Small intestine (tissue), 16 donors: ENCODE results near the gene PEX1. TPM values are rescaled to one million over a fixed set of nuclear protein-coding genes. Genes with fewer than 3 reads are reported as not detected.

Source experiments
- DNase-seq, 2 donors: peaks; one replicate each; pipeline versions ENCODE4 v3.0.0 to v3.0.0-alpha.2; 2013
- FAIRE-seq: peaks from 2 replicates; lab custom pipeline; 2012; peaks lifted over from hg19 to GRCh38; lab: Jason Lieb, UNC
- H3K27ac ChIP-seq, 3 donors: one replicate each; pipeline ENCODE4 v1.5.1; 2013; ENCODE audit warnings: low read length in 2 of 3, mild to moderate bottlenecking in 2 of 3, control low read depth in 1 of 3, inconsistent platforms in 1 of 3, low read depth in 1 of 3, moderate library complexity in 1 of 3
- H3K27me3 ChIP-seq, 3 donors: one replicate each; pipeline ENCODE4 v1.6.1; 2013; ENCODE audit warnings: low read length in 3 of 3, inconsistent platforms in 1 of 3; ENCODE audit not compliant: control insufficient read depth in 3 of 3, insufficient read depth in 3 of 3
- H3K36me3 ChIP-seq, 3 donors: one replicate each; pipeline ENCODE4 v1.6.1; 2013; ENCODE audit warnings: low read length in 3 of 3, inconsistent platforms in 1 of 3, low read depth in 1 of 3, mild to moderate bottlenecking in 1 of 3, moderate library complexity in 1 of 3; ENCODE audit not compliant: control insufficient read depth in 3 of 3, insufficient read depth in 2 of 3
- H3K4me1 ChIP-seq, 3 donors: one replicate each; pipeline ENCODE4 v1.6.1; 2013; ENCODE audit warnings: low read length in 2 of 3, inconsistent platforms in 1 of 3, low read depth in 1 of 3, mild to moderate bottlenecking in 1 of 3, moderate library complexity in 1 of 3; ENCODE audit not compliant: control insufficient read depth in 3 of 3, insufficient read depth in 2 of 3
- H3K4me3 ChIP-seq, 3 donors: one replicate each; pipeline ENCODE4 v1.5.1; 2013; ENCODE audit warnings: low read length in 3 of 3, control low read depth in 1 of 3, inconsistent platforms in 1 of 3, low read depth in 1 of 3, mild to moderate bottlenecking in 1 of 3, moderate library complexity in 1 of 3
- H3K9me3 ChIP-seq, 2 donors: one replicate each; pipeline ENCODE4 v1.6.1; 2013; ENCODE audit warnings: low read depth in 1 of 2, low read length in 1 of 2; ENCODE audit not compliant: control insufficient read depth in 2 of 2, insufficient read depth in 1 of 2
- WGBS, 3 donors: extraction: QIAGEN DNeasy Blood & Tissue Kit; methylation state at CpG; one replicate each; pipeline ENCODE4 v1.1.7; 2013; 5-methylcytosine and 5-hydroxymethylcytosine counted together
- long read RNA-seq, 10 donors: transcript quantifications; one replicate each; lab custom pipeline, GENCODE V29; 2026
- polyA plus RNA-seq, 4 donors: library from polyadenylated mRNA; stranded (reverse) in 3 of 4; unstranded in 1 of 4; fragments of 200-250 nt in 3 of 4; fragments of 120-200 nt in 1 of 4; gene quantifications; one replicate each; pipeline versions ENCODE4 v1.2.1 to v1.2.3, GENCODE V29; 2013
- donor health status: healthy with polysubstance abuse.
- donor health status: control.
- donor health status: control.
- donor health status: Bipolar disorder and iron deficiency.
- donor health status: healthy.

PEX1 gene
- 10 to 100 TPM in 3 of 4 donors, 1 to 10 TPM in 1; 9.2 to 36.5 (median 12.0) TPM for polyA plus RNA-seq
- long read RNA-seq, donor 1, full-length matches to known transcripts: 7 of 7 reads
- long read RNA-seq, donor 1, partial matches to known transcripts: 0 of 7 reads
- long read RNA-seq, donor 1, other reads (novel, unspliced or antisense): 0 of 7 reads
- long read RNA-seq, donor 2, partial matches to known transcripts: 0 of 1 reads
- long read RNA-seq, donor 2, other reads (novel, unspliced or antisense): 0 of 1 reads
- long read RNA-seq, donor 3, partial matches to known transcripts: 5 of 6 reads
- long read RNA-seq, donor 3, other reads (novel, unspliced or antisense): 0 of 6 reads
- long read RNA-seq, donor 4: 0 reads
- long read RNA-seq, donor 5: 0 reads
- long read RNA-seq, donor 6, partial matches to known transcripts: 0 of 2 reads
- long read RNA-seq, donor 6, other reads (novel, unspliced or antisense): 0 of 2 reads
- long read RNA-seq, donor 7, partial matches to known transcripts: 0 of 1 reads
- long read RNA-seq, donor 7, other reads (novel, unspliced or antisense): 0 of 1 reads
- long read RNA-seq, donor 8: 0 reads
- long read RNA-seq, donor 9: 0 reads
- long read RNA-seq, donor 10, partial matches to known transcripts: 0 of 1 reads
- long read RNA-seq, donor 10, other reads (novel, unspliced or antisense): 0 of 1 reads

DNA sequence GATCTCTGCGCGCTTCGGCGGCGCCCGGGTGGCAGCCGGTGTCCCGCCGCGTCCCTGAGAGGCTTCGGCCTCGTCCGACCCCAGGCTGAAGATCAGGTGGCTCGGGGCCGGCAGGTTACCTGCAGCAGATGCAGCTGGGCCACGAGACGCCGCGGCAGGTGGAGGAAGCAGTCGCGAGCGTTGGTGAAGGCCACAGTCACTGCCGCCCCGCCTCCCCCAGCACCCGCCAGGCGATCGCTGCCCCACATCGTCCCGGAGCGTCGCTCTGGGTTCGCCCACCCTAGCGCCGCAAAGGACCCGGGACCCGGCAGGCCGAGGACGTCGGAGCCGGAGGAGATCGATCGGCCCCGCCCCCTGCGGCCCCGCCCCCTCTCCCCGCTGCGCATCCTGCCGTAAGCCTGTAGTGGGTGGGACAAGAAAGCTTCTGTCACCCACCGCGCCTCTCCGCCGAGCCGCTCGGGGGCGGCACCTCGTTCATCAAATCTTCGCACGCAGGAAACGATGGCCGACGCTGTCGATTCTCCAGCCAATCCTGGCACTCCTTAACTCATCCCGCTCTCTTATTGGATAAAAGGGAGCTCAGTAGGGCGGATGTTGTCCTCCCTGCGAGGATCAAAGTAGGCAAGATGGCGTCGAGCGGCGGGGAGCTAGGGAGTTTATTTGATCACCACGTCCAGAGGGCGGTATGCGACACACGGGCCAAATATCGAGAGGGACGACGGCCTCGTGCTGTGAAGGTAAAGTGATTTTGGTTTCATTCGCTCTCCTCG is at the start of gene PEX1, which contains the start of gene RBM48:
PEX1 (minus strand) TSS at position 333 of the 770 bp plus-strand sequence; CDS start at position 248, 85 bp downstream.
RBM48 (plus strand) TSS at position 608 of the 770 bp plus-strand sequence; CDS start at position 627, 19 bp downstream.
- H3K27ac ChIP-seq: peak within 1 kb of the TSS; percentile 88 to 97 (median 91)
- peaks cover 5 to 13% (median 12%) of the 10 kb centered on the region in 3 donors for H3K36me3 ChIP-seq
- FAIRE-seq (no peak), DNase-seq (peak; percentile 99)
- peak within 1 kb of the TSS; percentile 53 to 95 (median 94) for H3K4me3 ChIP-seq
- no peaks in the 10 kb centered on the region for H3K9me3 ChIP-seq
- 0% methylated on average over 51 to 79 of the region's 79 CpGs for WGBS, 3 donors
- no peaks in the 10 kb centered on the region for H3K27me3 ChIP-seq
- H3K4me1 ChIP-seq: peaks cover 0 to 7% (median 3%) of the 10 kb centered on the region in 3 donors

DNA sequence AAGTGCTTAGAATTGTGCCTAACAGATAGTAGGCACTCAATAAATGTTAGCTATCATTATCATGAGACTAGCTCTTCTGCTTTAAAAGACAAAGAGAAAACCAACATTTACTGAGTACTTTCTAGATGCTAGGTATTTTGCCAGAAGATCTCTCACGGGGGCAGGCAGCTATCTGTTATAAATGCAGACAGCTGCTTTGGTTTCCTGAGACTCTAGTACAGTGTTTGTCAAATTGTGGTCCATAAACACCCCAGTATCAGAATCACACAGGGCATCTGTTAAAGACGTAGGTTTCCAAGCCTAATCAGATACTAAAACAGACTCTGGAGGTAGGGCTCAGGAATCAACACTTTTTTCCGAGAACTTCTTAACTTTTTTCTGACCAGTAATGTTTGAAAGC is 48.0 kb upstream of the PEX1 start:
- Histone ChIP-seq H3K36me3 (peaks cover 7 to 26% (median 22%) of the 10 kb centered on the region in 3 donors), H3K27me3 (no peaks in the 10 kb centered on the region), H3K4me3 (no peak overlapping the region), H3K27ac (no peak overlapping the region), H3K4me1 (no peaks in the 10 kb centered on the region), H3K9me3 (no peaks in the 10 kb centered on the region)
- 89 to 93% (median 90%) methylated on average over 3 of the region's 3 CpGs for WGBS, 3 donors
- FAIRE-seq (no peak), DNase-seq (no peak)

DNA sequence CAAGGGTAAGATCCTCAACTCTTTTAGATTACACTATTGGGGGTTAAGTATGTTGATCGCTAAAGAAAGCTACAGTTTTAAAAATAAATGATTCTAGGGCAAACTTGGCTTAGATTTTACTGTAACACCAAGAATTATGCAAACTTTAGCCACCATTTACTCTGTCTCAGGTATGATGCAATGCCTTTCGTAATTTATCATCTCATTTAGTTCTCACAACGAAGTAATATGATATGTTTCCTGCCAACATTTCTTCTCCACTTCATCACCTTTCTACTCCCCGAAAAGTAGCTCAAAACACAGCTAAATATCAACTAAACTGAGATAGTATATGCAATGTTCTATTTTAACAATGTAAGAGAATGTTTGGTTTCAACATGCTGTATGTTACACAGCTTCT is 40.8 kb upstream of the PEX1 start:
- H3K4me1 ChIP-seq: no peaks in the 10 kb centered on the region
- DNase-seq (no peak), FAIRE-seq (no peak)
- no peaks in the 10 kb centered on the region for H3K9me3 ChIP-seq
- H3K4me3 ChIP-seq: no peak overlapping the region
- WGBS, 3 donors: 93 to 97% (median 96%) methylated on average over 4 of the region's 4 CpGs
- H3K27ac ChIP-seq: no peak overlapping the region
- H3K27me3 ChIP-seq: no peaks in the 10 kb centered on the region
- peaks cover 4 to 33% (median 14%) of the 10 kb centered on the region in 3 donors for H3K36me3 ChIP-seq

DNA sequence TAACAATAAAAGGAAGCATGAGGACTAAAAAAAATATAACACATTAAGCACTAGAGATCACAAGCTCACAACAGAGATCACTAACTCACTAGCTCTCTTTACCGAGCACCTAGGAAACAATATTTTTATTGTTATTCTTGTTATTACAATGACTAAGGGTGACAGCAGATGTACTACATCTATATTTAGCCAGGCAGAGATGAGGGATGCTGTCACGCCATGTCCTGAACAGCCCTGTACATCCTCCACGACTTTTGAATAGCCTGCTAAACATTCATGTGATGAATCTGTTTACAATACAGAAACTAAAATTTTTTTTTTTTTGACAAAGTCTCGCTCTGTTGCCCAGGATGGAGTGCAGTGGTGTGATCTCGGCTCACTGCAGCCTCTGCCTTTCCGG is 39.1 kb upstream of the PEX1 start:
- no peak for FAIRE-seq
- Histone ChIP-seq H3K9me3 (no peaks in the 10 kb centered on the region), H3K36me3 (peaks cover 4 to 28% (median 18%) of the 10 kb centered on the region in 3 donors), H3K27me3 (no peaks in the 10 kb centered on the region), H3K4me1 (no peaks in the 10 kb centered on the region), H3K4me3 (no peak overlapping the region), H3K27ac (no peak overlapping the region)
- DNase-seq: no peak
- WGBS, 3 donors: 90 to 94% (median 93%) methylated on average over 6 of the region's 6 CpGs

DNA sequence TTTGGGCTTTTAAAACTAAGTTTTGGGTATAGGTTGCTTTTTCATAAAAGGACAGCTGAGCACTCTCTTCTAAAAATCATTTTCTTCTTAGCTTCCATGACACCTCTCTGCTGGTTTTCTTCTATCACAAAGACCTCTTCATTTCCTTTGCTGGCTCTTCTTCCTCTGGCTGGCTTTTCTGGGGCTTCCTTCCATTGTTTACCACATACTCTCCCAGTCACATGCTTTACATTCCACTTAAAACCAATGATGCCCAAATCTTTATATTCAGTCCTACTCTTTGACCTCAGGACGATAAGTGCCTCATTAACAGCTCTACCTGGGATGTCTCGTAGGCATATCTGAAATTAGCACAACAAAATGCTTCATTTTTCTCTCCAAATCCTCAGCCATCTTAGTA is 35.0 kb upstream of the PEX1 start:
- H3K9me3 ChIP-seq: no peaks in the 10 kb centered on the region
- FAIRE-seq (no peak), DNase-seq (no peak)
- H3K4me1 ChIP-seq: no peaks in the 10 kb centered on the region
- H3K27me3 ChIP-seq: no peaks in the 10 kb centered on the region
- WGBS, 3 donors: 78 to 88% (median 86%) methylated on average over 2 of the region's 2 CpGs
- peaks cover 5 to 24% (median 17%) of the 10 kb centered on the region in 3 donors for H3K36me3 ChIP-seq
- no peak overlapping the region for H3K27ac ChIP-seq
- no peak overlapping the region for H3K4me3 ChIP-seq

DNA sequence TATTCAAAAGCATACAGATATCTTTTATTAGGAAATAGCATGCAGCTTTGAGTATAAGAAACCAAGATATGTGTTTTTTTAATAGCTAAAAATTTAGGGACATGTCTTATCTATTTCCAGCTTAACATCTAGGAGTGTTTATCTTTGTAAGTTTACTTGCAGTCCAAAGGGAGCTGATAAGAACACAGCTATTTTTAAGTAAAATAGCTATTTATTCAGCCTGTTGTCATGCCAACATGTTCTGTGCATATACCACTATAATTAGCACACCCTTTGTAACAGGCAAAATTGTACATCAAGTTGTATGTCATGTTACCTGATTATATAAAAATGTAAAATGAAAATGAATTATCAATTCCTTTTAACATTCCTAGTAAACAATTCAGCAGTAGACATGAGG is 32.3 kb upstream of the PEX1 start:
- Histone ChIP-seq H3K27me3 (no peaks in the 10 kb centered on the region), H3K4me1 (no peaks in the 10 kb centered on the region), H3K36me3 (peaks cover 5 to 9% (median 7%) of the 10 kb centered on the region in 3 donors), H3K9me3 (no peaks in the 10 kb centered on the region), H3K27ac (no peak overlapping the region), H3K4me3 (no peak overlapping the region)
- DNase-seq (no peak), FAIRE-seq (no peak)

DNA sequence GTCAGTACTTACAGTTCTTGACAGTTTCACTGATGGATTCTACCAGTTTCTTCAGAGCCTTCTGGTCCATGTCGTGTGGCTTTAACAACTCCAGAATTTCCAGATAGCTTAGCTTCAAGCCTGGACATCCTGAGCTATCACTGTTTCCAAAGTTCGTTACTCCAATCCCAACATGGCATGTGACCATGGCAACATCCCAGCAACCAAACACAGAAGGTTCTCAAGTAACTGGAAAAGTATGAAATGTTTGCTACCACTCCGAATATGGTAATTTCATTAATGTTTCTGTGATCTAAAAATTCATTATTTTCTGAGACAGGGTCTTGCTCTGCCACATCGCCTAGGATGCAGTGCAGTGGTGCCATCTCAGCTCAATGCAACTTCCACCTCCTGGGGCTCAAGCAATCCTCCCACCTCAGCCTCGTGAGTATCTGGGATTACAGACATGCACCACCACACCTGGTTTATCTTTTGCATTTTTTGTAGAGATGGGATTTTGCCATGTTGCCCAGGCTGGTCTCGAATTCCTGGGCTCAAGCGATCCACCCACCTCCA is 29.6 kb upstream of the PEX1 start:
- Histone ChIP-seq H3K4me3 (no peak overlapping the region), H3K27ac (no peak overlapping the region), H3K9me3 (no peaks in the 10 kb centered on the region), H3K27me3 (peaks cover 0 to 6% (median 0%) of the 10 kb centered on the region in 3 donors), H3K4me1 (no peaks in the 10 kb centered on the region), H3K36me3 (peaks cover 0 to 7% (median 4%) of the 10 kb centered on the region in 3 donors)
- DNase-seq (no peak), FAIRE-seq (no peak)
- WGBS, 3 donors: 85 to 88% (median 86%) methylated on average over 7 of the region's 7 CpGs

DNA sequence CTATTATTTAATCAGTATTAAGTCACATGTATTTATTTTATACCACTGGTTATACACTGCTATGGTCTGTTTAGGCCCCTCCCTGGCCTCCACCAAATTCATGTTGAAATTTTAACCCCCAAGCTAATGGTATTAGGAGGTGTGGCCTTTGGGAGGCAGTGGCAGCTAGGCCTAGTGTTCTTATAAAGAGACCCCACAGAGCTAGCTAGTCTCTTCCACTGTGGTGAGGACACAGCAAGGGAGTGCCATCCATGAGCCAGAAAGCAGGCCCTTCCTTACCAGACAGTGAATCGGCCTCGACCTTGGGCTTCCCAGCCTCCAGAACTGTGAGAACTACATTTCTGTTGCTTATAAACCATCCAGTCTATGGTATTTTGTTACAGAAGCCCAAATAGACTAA is 28.9 kb upstream of the PEX1 start:
- H3K4me1 ChIP-seq: no peaks in the 10 kb centered on the region
- no peak for DNase-seq
- H3K4me3 ChIP-seq: no peak overlapping the region
- H3K36me3 ChIP-seq: peaks cover 0 to 7% (median 4%) of the 10 kb centered on the region in 3 donors
- WGBS, 3 donors: 93 to 96% (median 96%) methylated on average over 2 of the region's 2 CpGs
- H3K27me3 ChIP-seq: peaks cover 0 to 6% (median 0%) of the 10 kb centered on the region in 3 donors
- FAIRE-seq: no peak
- H3K9me3 ChIP-seq: no peaks in the 10 kb centered on the region
- H3K27ac ChIP-seq: no peak overlapping the region
